H1 (cell line): Measurements from ENCODE around the gene RPL3.

Experiments used
- BCL11A ChIP-seq, 2 experiments: IDR thresholded peaks; one replicate each; pipeline ENCODE4 v1.6.1; 2011; ENCODE audit warnings: low read depth in 2 of 2, low read length in 2 of 2, mild to moderate bottlenecking in 2 of 2
- CTCF ChIP-seq, 3 experiments: IDR thresholded peaks; 1 replicate in 2 of 3; 2 replicates in 1 of 3; pipeline versions ENCODE4 v1.5.1 to v1.6.1; 2011; ENCODE audit warnings: low read length in 3 of 3, mild to moderate bottlenecking in 3 of 3, inconsistent platforms in 2 of 3, low read depth in 1 of 3, moderate library complexity in 1 of 3; ENCODE audit not compliant: insufficient read depth in 1 of 3; ENCODE audit errors: control extremely low read depth in 1 of 3
- YY1 ChIP-seq: IDR thresholded peaks from 2 replicates; pipeline ENCODE4 v1.6.1; 2011; ENCODE audit warnings: low read depth, mild to moderate bottlenecking, low read length

GRCh38 chr22:39296981-39297489 is 22.4 kb downstream of the RPL3 start:
- no peak for TF ChIP-seq BCL11A (IDR thresholded peaks at IDR 0.05; ENCODE audit: low read depth in 2 of 2, low read length in 2 of 2)
- TF ChIP-seq CTCF (IDR thresholded peaks at IDR 0.05; ENCODE audit: control extremely low read depth in 1 of 3, insufficient read depth in 1 of 3, low read depth in 1 of 3, low read length in 3 of 3), result no peak
- TF ChIP-seq YY1, result no peak
